Fibroblast of skin of right quadriceps (primary cell): ENCODE data around the gene USP1.

ENCODE experiments used
- DNase-seq: peaks from one replicate; pipeline ENCODE4 v3.0.0-alpha.2; 2013

USP1 gene

GRCh38 chr1:62436466-62437272 is at the start of gene USP1:
Gene USP1 (plus strand): TSS chr1:62437049. CDS start chr1:62439868, 2,819 bp downstream.
- DNase-seq = peak; percentile 100

- DNase-seq = no peak
These were observed 47.3 kb upstream of the USP1 start for GRCh38 chr1:62389531-62389930.

- no peak for DNase-seq
These were observed 46.8 kb upstream of the USP1 start for GRCh38 chr1:62390071-62390470.

GRCh38 chr1:62391369-62391971 is 45.4 kb upstream of the USP1 start:
- DNase-seq = no peak

- DNase-seq = no peak
These were observed 43.9 kb upstream of the USP1 start for GRCh38 chr1:62392951-62393350.

- no peak for DNase-seq
These were observed 42.2 kb upstream of the USP1 start for GRCh38 chr1:62394646-62395045.

GRCh38 chr1:62395291-62395690 is 41.6 kb upstream of the USP1 start:
- DNase-seq = no peak

GRCh38 chr1:62396871-62397270 is 40.0 kb upstream of the USP1 start:
- no peak for DNase-seq

GRCh38 chr1:62397301-62397700 is 39.5 kb upstream of the USP1 start:
- no peak for DNase-seq

GRCh38 chr1:62398377-62398776 is 38.5 kb upstream of the USP1 start:
- peak; percentile 83 for DNase-seq

GRCh38 chr1:62401034-62401760 is 35.7 kb upstream of the USP1 start:
- no peak for DNase-seq

- no peak for DNase-seq
These were observed 31.6 kb upstream of the USP1 start for GRCh38 chr1:62405247-62405646.

GRCh38 chr1:62406576-62406975 is 30.3 kb upstream of the USP1 start:
- no peak for DNase-seq

GRCh38 chr1:62407398-62408009 is 29.3 kb upstream of the USP1 start:
- DNase-seq = peak; percentile 56

GRCh38 chr1:62415687-62416086 is 21.2 kb upstream of the USP1 start:
- DNase-seq = no peak

- no peak for DNase-seq
These were observed 19.4 kb upstream of the USP1 start for GRCh38 chr1:62417351-62417999.

GRCh38 chr1:62420214-62420613 is 16.6 kb upstream of the USP1 start:
- no peak for DNase-seq

- DNase-seq = no peak
These were observed 13.1 kb upstream of the USP1 start for GRCh38 chr1:62423580-62424242.

GRCh38 chr1:62424411-62424810 is 12.4 kb upstream of the USP1 start:
- DNase-seq = no peak

- no peak for DNase-seq
These were observed 11.8 kb upstream of the USP1 start for GRCh38 chr1:62425041-62425440.

GRCh38 chr1:62426237-62426636 is 10.6 kb upstream of the USP1 start:
- DNase-seq = no peak

- DNase-seq = no peak
These were observed 10.1 kb upstream of the USP1 start for GRCh38 chr1:62426794-62427193.
